Measurements from ENCODE around the gene PPP4R1. TPM values are rescaled to one million over a fixed set of nuclear protein-coding genes. Genes with fewer than 3 reads are reported as not detected.

Gene PPP4R1
- total RNA-seq, 4 donors from 2014 or later = 118 to 168 (median 140) TPM

DNA sequence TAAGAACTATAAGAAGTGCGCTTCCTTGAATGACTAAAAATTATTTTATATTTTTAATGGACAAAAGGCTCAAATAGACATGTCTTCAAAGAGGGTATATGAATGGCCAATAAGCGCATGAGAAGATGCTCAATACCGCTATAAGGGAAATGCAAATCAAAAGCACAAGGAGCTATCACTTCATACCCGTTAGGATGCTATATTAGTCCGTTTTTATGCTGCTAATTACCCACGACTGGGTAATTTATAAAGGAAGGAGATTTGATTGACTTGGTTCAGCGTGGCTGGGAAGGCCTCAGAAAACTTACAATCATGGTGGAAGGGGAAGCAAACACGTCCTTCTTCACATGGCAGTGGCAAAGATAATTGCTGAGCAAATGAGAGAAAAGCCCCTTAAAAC is 20.5 kb upstream of the PPP4R1 start:
- Histone ChIP-seq H3K9me3 (no peaks in the 10 kb centered on the region), H3K27me3 (no peaks in the 10 kb centered on the region), H3K4me1 (no peaks in the 10 kb centered on the region), H3K27ac (no peak overlapping the region), H3K4me3 (no peak overlapping the region), H3K36me3 (no peaks in the 10 kb centered on the region)
- no peak for DNase-seq
- no peak for TF ChIP-seq POLR2A (IDR thresholded peaks at IDR 0.05)
- TF ChIP-seq, protein P1, sequence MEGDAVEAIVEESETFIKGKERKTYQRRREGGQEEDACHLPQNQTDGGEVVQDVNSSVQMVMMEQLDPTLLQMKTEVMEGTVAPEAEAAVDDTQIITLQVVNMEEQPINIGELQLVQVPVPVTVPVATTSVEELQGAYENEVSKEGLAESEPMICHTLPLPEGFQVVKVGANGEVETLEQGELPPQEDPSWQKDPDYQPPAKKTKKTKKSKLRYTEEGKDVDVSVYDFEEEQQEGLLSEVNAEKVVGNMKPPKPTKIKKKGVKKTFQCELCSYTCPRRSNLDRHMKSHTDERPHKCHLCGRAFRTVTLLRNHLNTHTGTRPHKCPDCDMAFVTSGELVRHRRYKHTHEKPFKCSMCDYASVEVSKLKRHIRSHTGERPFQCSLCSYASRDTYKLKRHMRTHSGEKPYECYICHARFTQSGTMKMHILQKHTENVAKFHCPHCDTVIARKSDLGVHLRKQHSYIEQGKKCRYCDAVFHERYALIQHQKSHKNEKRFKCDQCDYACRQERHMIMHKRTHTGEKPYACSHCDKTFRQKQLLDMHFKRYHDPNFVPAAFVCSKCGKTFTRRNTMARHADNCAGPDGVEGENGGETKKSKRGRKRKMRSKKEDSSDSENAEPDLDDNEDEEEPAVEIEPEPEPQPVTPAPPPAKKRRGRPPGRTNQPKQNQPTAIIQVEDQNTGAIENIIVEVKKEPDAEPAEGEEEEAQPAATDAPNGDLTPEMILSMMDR (IDR thresholded peaks at IDR 0.05) = no peak

DNA sequence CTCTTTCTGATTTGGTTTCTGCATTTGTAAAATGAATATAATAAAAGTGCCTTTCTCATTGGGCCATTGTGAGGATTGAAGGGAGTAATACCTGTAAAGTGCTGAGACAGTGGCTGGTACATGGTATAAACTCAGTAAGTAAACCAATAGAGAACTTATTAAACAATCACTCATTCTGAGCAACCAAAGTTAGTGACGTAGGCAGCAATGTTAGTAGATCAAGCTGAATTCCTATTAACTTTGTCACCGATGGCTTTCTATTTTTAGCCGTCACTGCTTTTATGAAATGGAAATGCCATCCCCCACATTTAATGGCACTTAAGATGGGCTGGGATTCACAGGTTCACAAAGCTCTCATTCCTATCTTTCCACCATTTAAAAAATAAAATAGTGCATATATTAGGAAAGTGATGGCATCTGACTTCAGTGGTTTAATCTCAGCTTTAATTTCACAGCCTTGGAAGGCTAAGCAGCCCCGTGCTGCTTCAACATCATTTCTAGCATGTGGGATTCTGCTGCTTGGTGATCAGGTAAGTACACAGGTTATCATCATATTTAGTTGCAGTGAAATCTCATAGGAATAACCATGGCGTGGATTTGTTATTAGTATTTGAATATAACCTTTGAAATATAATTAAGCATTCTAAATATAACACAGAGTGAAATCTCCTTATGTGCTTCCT is 17.6 kb upstream of the PPP4R1 start:
- TF ChIP-seq, protein P1 (IDR thresholded peaks at IDR 0.05) = no peak
- TF ChIP-seq POLR2A (IDR thresholded peaks at IDR 0.05) = no peak
- no peaks in the 10 kb centered on the region for H3K27me3 ChIP-seq
- no peak overlapping the region for H3K4me3 ChIP-seq
- DNase-seq = no peak
- no peaks in the 10 kb centered on the region for H3K36me3 ChIP-seq
- no peak overlapping the region for H3K27ac ChIP-seq
- H3K4me1 ChIP-seq = no peaks in the 10 kb centered on the region
- H3K9me3 ChIP-seq = no peaks in the 10 kb centered on the region

DNA sequence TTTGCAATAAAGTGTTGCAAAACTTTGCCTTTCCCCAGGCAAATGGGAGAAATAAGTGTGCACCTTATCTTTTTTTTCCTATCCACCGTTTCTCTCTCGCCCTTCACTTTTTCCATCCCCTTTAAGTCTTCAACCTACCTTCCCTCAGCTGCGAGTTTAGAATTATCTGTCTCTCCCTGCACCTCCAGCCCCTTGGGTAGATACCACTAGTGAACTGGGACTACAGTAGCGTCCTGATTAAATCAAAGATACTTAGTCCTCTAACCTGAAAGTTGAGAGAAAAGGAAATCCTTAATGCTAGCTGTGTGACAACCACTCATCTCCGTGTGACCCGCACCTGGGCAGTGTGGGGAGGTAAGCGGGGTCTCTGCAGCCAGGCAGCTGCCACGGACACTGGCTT is 16.1 kb upstream of the PPP4R1 start:
- Histone ChIP-seq H3K4me1 (no peaks in the 10 kb centered on the region), H3K9me3 (no peaks in the 10 kb centered on the region), H3K4me3 (no peak overlapping the region), H3K36me3 (no peaks in the 10 kb centered on the region), H3K27me3 (no peaks in the 10 kb centered on the region), H3K27ac (no peak overlapping the region)
- TF ChIP-seq, protein P1 (IDR thresholded peaks at IDR 0.05) = no peak
- TF ChIP-seq POLR2A (IDR thresholded peaks at IDR 0.05) = no peak
- no peak for DNase-seq

DNA sequence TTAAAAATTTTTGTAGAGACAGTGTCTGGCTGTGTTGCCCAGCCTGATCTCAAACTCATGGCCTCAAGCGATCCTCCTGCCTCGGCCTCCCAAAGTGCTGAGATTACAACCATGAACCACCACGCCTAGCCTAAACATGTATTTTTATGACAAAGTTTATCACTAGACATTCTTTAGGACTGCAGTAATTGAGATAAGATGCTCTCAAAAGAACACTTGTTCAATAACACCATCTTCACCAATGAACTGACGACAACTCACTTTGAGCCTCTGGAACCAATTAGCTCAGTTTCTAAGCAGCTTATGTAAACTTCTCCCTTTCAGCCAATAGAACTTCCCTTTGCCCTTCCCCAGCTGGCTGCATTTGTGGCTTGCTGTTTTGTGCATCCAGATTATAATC is 15.3 kb upstream of the PPP4R1 start:
- Histone ChIP-seq H3K27me3 (no peaks in the 10 kb centered on the region), H3K27ac (no peak overlapping the region), H3K4me1 (no peaks in the 10 kb centered on the region), H3K9me3 (no peaks in the 10 kb centered on the region), H3K4me3 (no peak overlapping the region), H3K36me3 (no peaks in the 10 kb centered on the region)
- TF ChIP-seq, protein P1 (IDR thresholded peaks at IDR 0.05) = no peak
- TF ChIP-seq POLR2A (IDR thresholded peaks at IDR 0.05) = no peak
- DNase-seq = no peak

DNA sequence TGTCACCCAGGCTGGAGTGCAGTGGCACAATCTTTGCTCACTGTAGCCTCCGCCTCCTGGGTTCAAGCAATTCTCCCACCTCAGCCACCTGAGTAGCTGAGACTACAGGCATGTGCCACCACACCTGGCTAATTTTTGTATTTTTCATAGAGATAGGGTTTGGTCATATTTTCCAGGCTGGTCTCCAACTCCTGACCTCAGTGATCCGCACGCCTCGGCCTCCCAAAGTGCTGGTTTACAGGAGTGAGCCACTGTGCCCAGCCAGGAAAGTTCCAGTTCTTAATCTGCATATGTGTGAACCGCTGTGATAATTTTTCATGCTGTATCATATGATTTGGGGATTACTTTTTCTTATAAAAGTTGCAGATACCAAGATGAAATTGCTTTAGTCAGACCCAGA is 14.6 kb upstream of the PPP4R1 start:
- no peak overlapping the region for H3K27ac ChIP-seq
- TF ChIP-seq, protein P1 (IDR thresholded peaks at IDR 0.05) = no peak
- TF ChIP-seq POLR2A (IDR thresholded peaks at IDR 0.05) = no peak

DNA sequence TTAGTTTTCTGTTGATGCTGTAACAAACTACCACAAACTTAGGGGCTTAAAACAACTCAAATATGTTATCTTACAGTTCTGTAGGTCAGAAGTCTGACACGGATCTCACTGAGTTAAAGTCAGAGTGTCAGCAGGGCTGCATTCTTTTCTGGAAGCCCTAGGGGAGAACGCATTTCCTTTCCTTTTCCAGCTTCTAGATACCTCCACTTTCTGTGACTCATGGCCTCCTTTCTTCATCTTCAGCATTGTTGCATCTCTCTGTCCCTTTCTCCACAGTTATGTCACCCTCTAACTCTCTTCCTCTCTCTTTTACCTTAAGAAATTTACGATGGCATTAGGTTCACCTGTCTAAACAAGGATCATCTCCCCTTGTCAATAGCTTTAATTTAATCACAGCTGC is 13.3 kb upstream of the PPP4R1 start:
- no peak for DNase-seq
- no peak for TF ChIP-seq POLR2A (IDR thresholded peaks at IDR 0.05)
- TF ChIP-seq, protein P1 (IDR thresholded peaks at IDR 0.05) = no peak

More for the DNA sequence above, 14.6 kb upstream of the PPP4R1 start:
- DNase-seq = no peak
- no peaks in the 10 kb centered on the region for H3K4me1 ChIP-seq
- H3K9me3 ChIP-seq = no peaks in the 10 kb centered on the region
- no peaks in the 10 kb centered on the region for H3K27me3 ChIP-seq
- no peak overlapping the region for H3K4me3 ChIP-seq
- no peaks in the 10 kb centered on the region for H3K36me3 ChIP-seq

More for the DNA sequence above, 13.3 kb upstream of the PPP4R1 start:
- Histone ChIP-seq H3K9me3 (no peaks in the 10 kb centered on the region), H3K4me3 (no peak overlapping the region), H3K27ac (no peak overlapping the region), H3K36me3 (no peaks in the 10 kb centered on the region), H3K27me3 (no peaks in the 10 kb centered on the region), H3K4me1 (no peaks in the 10 kb centered on the region)
